WTC11 (cell line): ENCODE measurements around the gene CA11. TPM values are rescaled to one million over a fixed set of nuclear protein-coding genes. Genes with fewer than 3 reads are reported as not detected.

Experiments used
- ATAC-seq: fragments of 200-7000 bp; cut with Tn5 transposase; 2 replicates; pipeline ENCODE4 v1.10.0; 2021; ENCODE audit warnings: mild to moderate bottlenecking, moderate library complexity
- CTCF ChIA-PET: fragments of 300-600 bp; sonication (Branson Sonifier 250); formaldehyde crosslinking; loops from one replicate; lab custom pipeline; 2021; ENCODE audit warnings: antibody characterized with exemption; lab: Charles Lee
- POLR2A ChIA-PET: fragments of 350-600 bp; sonication (Branson Sonifier 250); formaldehyde crosslinking; loops from one replicate; lab custom pipeline; 2021; ENCODE audit warnings: antibody characterized with exemption; lab: Charles Lee
- DNase-seq: peaks from one replicate; pipeline ENCODE4 v3.0.0; 2021; ENCODE audit warnings: low spot score
- H3K27ac Mint-ChIP-seq: 2 replicates; pipeline ENCODE4 v1.8.0; 2021; ENCODE audit warnings: mixed read lengths
- H3K27me3 Mint-ChIP-seq: 2 replicates; pipeline ENCODE4 v1.8.0; 2021; ENCODE audit warnings: low read depth, mild to moderate bottlenecking, moderate library complexity, mixed read lengths
- H3K36me3 Mint-ChIP-seq: 2 replicates; pipeline ENCODE4 v1.8.0; 2021; ENCODE audit warnings: mixed read lengths
- H3K4me1 Mint-ChIP-seq: 2 replicates; pipeline ENCODE4 v1.8.0; 2022; ENCODE audit warnings: mixed read lengths
- H3K4me3 Mint-ChIP-seq: 2 replicates; pipeline ENCODE4 v1.8.0; 2021; ENCODE audit warnings: mild to moderate bottlenecking, moderate library complexity, mixed read lengths
- H3K9me3 Mint-ChIP-seq: 2 replicates; pipeline ENCODE4 v1.8.0; 2021; ENCODE audit warnings: mixed read lengths
- ARID4B ChIP-seq: sonication (generic); formaldehyde crosslinking; IDR thresholded peaks from 2 replicates; pipeline ENCODE4 v1.8.0; 2023; ENCODE audit warnings: missing genetic modification reagents, mild to moderate bottlenecking, borderline replicate concordance
- CDX4 ChIP-seq: fragments of 250-450 bp; sonication (Bioruptor Pico); IDR thresholded peaks from 2 replicates; pipeline ENCODE4 v1.9.0; 2021; ENCODE audit warnings: moderate library complexity, mild to moderate bottlenecking, inconsistent platforms, borderline replicate concordance
- E2F1 ChIP-seq: sonication (generic); formaldehyde crosslinking; IDR thresholded peaks from 2 replicates; pipeline ENCODE4 v1.8.0; 2022; ENCODE audit warnings: mild to moderate bottlenecking, missing genetic modification reagents
- E2F5 ChIP-seq: sonication (generic); formaldehyde crosslinking; IDR thresholded peaks from 2 replicates; pipeline ENCODE4 v1.8.1; 2022; ENCODE audit warnings: mild to moderate bottlenecking, moderate library complexity, missing genetic modification reagents
- EMX1 ChIP-seq: fragments of 250-450 bp; sonication (Bioruptor Pico); IDR thresholded peaks from 2 replicates; pipeline ENCODE4 v1.8.0; 2021; ENCODE audit warnings: mild to moderate bottlenecking
- FOXJ3 ChIP-seq: sonication (generic); formaldehyde crosslinking; IDR thresholded peaks from 2 replicates; pipeline ENCODE4 v1.9.0; 2021; ENCODE audit warnings: missing genetic modification reagents, mild to moderate bottlenecking, borderline replicate concordance
- IRF2 ChIP-seq: sonication (generic); formaldehyde crosslinking; IDR thresholded peaks from 2 replicates; pipeline ENCODE4 v1.8.0; 2022; ENCODE audit warnings: low read depth, missing genetic modification reagents, borderline replicate concordance
- KAT7 ChIP-seq: sonication (generic); formaldehyde crosslinking; IDR thresholded peaks from 2 replicates; pipeline ENCODE4 v1.8.1; 2023; ENCODE audit warnings: missing genetic modification reagents, mild to moderate bottlenecking, borderline replicate concordance
- MAX ChIP-seq: sonication (generic); formaldehyde crosslinking; IDR thresholded peaks from 2 replicates; pipeline ENCODE4 v1.8.0; 2022; ENCODE audit warnings: mild to moderate bottlenecking, missing genetic modification reagents
- NR2C2 ChIP-seq: sonication (generic); formaldehyde crosslinking; IDR thresholded peaks from 2 replicates; pipeline ENCODE4 v1.8.0; 2022; ENCODE audit warnings: mild to moderate bottlenecking, missing genetic modification reagents
- SMAD3 ChIP-seq: sonication (generic); formaldehyde crosslinking; IDR thresholded peaks from 2 replicates; pipeline ENCODE4 v1.8.0; 2022; ENCODE audit warnings: missing genetic modification reagents, mild to moderate bottlenecking, borderline replicate concordance
- STAT6 ChIP-seq: sonication (generic); formaldehyde crosslinking; conservative IDR thresholded peaks from 2 replicates; pipeline ENCODE4 v1.8.1; 2023; ENCODE audit warnings: mild to moderate bottlenecking, low read depth, missing genetic modification reagents, moderate library complexity
- ZMAT4 ChIP-seq: fragments of 250-450 bp; sonication (Bioruptor Pico); IDR thresholded peaks from 2 replicates; pipeline ENCODE4 v1.9.0; 2021; ENCODE audit warnings: mild to moderate bottlenecking
- ZNF138 ChIP-seq: sonication (generic); formaldehyde crosslinking; conservative IDR thresholded peaks from 2 replicates; pipeline ENCODE4 v1.8.1; 2022; ENCODE audit warnings: mild to moderate bottlenecking, moderate library complexity, missing genetic modification reagents
- ZNF532 ChIP-seq: fragments of 250-450 bp; sonication (Bioruptor Pico); IDR thresholded peaks from 2 replicates; pipeline ENCODE4 v1.9.0; 2021; ENCODE audit warnings: mild to moderate bottlenecking, borderline replicate concordance
- ZSCAN18 ChIP-seq: fragments of 250-450 bp; sonication (Bioruptor Pico); IDR thresholded peaks from 2 replicates; pipeline ENCODE4 v2.1.2; 2022; ENCODE audit warnings: mild to moderate bottlenecking, moderate library complexity
- total RNA-seq: library from RNA; stranded (reverse); gene quantifications from 3 replicates; pipeline ENCODE4 v1.2.3, GENCODE V29; 2021

CA11 gene
- total RNA-seq, 1 experiment from 2014 or later, result 41.4 TPM

- TF ChIP-seq STAT6 (no peak), KAT7 (CRISPR knock-in tag) (no peak), ZNF138 (no peak), ZMAT4 (CRISPR knock-in tag) (no peak), IRF2 (no peak)
- TF ChIP-seq, all 79 proteins: peak for 0
Measured at GRCh38 chr19:48665786-48666185, 19.8 kb upstream of the CA11 start (continued).

GRCh38 chr19:48664476-48664875 is 18.5 kb upstream of the CA11 start:
- no peak for DNase-seq
- H3K27me3 Mint-ChIP-seq, result peaks cover 14% of the 10 kb centered on the region
- TF ChIP-seq ARID4B, result no peak
- no peak for TF ChIP-seq CDX4 (CRISPR knock-in tag)
- no peak for TF ChIP-seq FOXJ3 (CRISPR knock-in tag)
- no peak for TF ChIP-seq NR2C2
- TF ChIP-seq SMAD3 (CRISPR knock-in tag), result no peak
- no peak for TF ChIP-seq STAT6
- TF ChIP-seq ZNF532 (CRISPR knock-in tag), result no peak
- no peak for TF ChIP-seq E2F5 (CRISPR knock-in tag)
- TF ChIP-seq E2F1, result no peak
- TF ChIP-seq MAX (CRISPR knock-in tag), result no peak
- no peak for TF ChIP-seq ZSCAN18
- TF ChIP-seq EMX1 (CRISPR knock-in tag), result no peak

More at GRCh38 chr19:48664476-48664875, 18.5 kb upstream of the CA11 start:
- Mint-ChIP-seq H3K4me3 (no peak overlapping the region), H3K9me3 (peaks cover 11% of the 10 kb centered on the region), H3K27ac (no peak overlapping the region), H3K4me1 (no peaks in the 10 kb centered on the region), H3K36me3 (peaks cover 6% of the 10 kb centered on the region)
- POLR2A ChIA-PET, result no interaction called here
- ATAC-seq, result no peak
- CTCF ChIA-PET, result interaction anchor here (0.6 to 1.8 kb wide), 2 partner anchors 11 to 461 kb away, joined by 3 to 4 read pairs; no protein-coding TSS in a partner anchor
